Measurements from ENCODE around the gene CRHR1.
"Not testable (repeated sequence)": the region's sequence is repeated elsewhere in the genome, so short reads cannot be mapped to it uniquely, and the experiment has no call there.

The CRHR1 gene

DNA sequence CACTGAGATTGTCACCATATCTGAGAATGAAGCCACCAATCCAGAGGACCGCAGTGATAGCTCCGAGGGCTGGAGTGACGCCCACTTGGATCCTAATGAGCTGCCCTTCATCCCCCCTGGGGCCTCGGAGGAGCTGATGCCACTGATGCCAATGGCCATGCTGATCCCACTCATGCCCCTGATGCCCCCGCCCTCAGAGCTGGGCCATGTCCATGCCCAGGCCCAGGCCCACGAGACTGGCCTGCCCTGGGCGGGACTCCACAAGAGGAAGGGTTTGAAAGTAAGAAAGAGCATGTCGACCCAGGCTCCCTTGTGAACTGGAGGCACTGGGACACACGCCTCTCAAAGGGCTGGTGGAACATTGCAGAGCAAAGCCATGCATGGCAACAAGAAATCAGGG, 62.5 kb downstream of the CRHR1 start:
- no peak for DNase-seq

DNA sequence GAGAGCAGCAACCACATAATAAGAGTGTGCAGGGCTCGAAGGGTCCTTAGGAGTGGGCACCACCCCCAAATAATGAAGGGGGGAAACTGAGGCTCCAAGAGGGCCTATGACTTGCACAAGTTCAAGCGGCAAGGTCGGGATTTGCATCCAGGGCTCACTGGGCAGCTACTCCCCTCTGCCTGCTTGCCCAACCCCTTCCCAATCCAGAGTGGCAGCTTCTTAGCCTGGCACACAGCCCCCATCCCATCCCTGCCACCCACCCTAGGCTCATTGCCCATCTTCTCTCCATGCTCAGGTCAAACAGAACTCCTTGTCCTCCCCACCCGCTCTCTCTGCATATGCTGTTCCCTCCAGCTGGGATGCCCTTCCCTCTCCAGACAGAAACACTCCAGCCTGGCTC, 63.0 kb downstream of the CRHR1 start:
- no peak for DNase-seq

GRCh38 chr17:45847747-45848146, 63.6 kb downstream of the CRHR1 start:
- no peak for DNase-seq

DNA sequence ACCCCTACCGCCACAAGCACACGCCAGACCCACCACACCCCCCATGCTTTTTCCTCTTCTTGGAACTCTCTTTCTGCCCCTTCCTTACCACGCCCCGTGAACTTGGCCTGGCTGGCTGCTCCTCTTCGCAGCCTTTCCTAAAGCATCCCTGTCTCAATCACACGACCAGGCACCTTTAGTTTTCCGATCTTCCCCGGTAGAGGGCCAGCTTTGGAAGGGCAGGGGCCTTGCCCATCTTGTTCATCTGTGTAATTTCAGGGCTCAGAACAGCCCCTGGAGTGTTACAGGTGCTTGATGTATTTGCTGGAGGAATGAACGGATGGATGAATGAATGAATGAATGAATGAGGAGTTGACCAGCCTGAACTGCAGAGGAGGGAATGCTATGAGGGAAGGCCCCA, 64.3 kb downstream of the CRHR1 start:
- no peak for DNase-seq

GRCh38 chr17:45848868-45849535, 64.9 kb downstream of the CRHR1 start:
- peak; percentile 67 to 75 for DNase-seq

GRCh38 chr17:45849536-45849990, 65.4 kb downstream of the CRHR1 start:
- no peak for DNase-seq

- DNase-seq: no peak
These were observed 65.9 kb downstream of the CRHR1 start for GRCh38 chr17:45850011-45850410.

DNA sequence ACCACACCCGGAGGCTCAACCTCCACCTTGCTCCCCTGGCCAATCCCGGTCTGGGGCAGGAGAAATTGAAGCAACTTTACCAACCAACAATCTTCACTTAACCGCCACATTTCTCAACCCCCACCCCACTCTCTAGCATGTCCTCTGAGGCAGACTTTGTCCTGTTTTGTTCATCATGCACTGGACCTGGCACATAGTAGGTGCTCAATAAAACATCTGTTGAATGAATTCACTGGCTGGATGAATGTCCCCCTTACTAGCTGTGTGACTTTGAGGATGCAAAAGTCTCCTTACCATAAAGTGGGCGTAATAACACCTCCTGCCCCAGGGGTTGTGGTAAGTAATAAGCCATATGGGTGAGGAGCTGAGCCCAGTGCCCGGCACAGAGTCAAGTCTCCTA, 66.3 kb downstream of the CRHR1 start:
- no peak for DNase-seq

- no peak for DNase-seq
These were observed 66.9 kb downstream of the CRHR1 start for GRCh38 chr17:45851022-45851421.

DNA sequence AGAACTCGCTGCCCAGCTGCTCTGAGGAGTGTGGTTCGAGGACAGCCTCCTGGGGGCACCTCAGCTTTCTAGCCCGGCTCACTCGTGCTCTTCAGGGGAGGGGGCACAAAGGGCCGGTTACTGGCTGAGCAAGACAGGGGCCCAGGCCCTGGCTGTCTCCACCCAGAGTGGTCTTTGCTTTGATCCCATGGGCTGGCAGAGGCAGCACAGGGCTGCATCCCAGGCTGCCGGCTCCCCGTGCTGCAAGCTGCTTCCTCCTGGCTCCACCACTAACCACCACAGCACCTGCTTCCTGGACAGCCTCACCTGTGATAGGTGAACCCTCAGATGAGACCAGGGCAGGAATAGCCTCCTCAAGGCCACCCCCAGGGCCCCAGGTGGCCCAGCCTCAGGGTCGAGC, 67.3 kb downstream of the CRHR1 start:
- no peak for DNase-seq

DNA sequence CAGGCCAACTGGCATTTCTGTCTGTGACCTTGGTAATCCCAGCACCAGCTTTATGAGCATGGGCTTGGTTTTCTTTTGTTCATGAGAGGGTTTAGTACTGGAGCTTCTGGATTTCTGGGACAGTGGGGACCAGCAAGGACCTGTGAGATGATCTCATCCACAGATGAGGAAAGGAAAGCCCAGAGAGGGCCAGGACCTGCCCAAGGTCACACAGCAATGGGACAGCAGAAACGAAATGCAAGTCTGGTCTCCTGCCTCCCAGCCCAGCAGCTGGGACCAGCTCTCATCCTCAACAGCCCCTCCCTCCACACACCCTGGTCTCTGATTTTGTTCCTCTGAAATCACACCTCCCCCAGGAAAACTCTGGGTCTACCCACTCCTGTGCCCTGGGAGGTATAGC, 67.8 kb downstream of the CRHR1 start:
- DNase-seq: no peak

GRCh38 chr17:45852535-45853297, 68.6 kb downstream of the CRHR1 start:
- peak in 1 of 2 experiments; percentile 53 for DNase-seq

- no peak for DNase-seq
These were observed 70.1 kb downstream of the CRHR1 start for GRCh38 chr17:45854209-45854608.

GRCh38 chr17:45855691-45856336, 71.7 kb downstream of the CRHR1 start:
- no peak for DNase-seq

DNA sequence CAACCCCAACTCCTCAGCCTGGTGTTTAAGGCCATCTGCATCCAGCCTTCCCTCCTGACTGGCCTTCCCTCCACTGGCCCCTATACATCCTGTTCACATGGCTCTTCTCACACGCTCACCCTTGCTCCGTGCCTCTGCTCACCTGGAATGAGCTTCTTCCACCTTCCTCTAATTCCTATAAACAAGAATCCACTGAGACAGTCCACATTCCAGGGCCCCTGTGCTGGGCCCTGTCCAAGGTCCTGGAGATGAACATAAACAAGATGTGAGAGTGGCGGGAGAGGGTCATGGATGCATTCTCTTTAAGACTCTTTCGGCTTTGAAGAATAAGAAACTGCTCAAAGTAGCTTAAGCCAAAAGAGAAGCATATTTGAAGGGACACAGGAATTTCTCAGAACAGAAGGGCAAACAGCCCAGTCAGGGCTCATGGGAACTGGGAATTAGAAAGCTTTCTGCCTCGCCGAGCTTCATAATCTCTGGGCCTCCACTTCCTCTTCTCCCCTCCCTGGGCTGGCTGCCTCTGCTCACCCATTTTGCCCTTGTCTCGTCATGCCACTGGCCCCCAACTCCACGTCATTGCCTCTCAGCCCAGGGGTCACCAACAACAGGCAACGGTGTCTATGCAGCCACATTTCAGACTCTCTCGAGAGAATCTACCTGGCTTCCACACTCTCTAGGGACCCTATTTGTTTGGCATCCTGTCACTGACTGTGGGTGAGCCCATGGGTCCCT, 74.0 kb downstream of the CRHR1 start:
- no peak for DNase-seq

GRCh38 chr17:45861165-45861564, 77.0 kb downstream of the CRHR1 start:
- DNase-seq: peak; percentile 78 to 93

- not testable (repeated sequence) for DNase-seq
These were observed 78.0 kb downstream of the CRHR1 start for GRCh38 chr17:45862127-45862526.

- DNase-seq: no peak
These were observed 79.9 kb downstream of the CRHR1 start for GRCh38 chr17:45863857-45864654.

DNA sequence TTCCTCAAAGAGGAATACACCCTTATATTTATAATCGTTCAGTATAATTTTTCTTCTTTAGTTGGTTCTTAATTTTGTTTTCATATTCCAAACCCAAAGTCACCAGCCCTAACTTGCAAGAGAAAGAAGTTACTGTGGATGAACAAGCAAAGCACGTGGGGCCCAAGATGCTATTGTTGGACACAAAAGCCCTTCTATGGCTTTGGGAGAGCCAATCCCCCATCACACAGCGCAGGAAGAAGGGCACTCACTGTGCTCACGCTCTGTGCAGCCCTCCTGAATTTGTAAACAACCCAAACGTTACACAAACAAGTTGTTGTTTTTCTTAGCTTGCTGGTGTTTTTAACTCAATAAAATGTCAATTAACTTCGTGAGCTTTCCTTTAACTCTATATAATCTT, 83.1 kb downstream of the CRHR1 start:
- DNase-seq: no peak

DNA sequence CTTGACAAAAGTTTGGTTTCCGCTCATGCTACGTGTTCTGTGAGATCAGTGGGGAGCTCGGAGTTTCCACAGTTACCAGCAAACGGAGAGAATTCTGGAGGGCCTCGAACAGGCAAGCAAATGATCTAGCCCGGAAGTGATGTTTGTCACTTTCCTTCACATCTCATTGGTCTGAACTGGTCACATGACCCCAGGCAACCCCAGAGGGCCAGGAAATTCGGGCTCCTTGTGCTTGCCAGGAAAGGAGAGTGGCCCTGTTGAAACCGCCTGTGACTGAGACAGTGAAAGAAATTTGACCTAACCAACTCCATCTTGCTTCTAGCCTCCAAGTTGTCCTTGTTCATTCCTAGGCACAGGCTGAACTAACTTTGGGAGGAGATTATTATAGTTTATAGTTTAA, 83.6 kb downstream of the CRHR1 start:
- no peak for DNase-seq

DNA sequence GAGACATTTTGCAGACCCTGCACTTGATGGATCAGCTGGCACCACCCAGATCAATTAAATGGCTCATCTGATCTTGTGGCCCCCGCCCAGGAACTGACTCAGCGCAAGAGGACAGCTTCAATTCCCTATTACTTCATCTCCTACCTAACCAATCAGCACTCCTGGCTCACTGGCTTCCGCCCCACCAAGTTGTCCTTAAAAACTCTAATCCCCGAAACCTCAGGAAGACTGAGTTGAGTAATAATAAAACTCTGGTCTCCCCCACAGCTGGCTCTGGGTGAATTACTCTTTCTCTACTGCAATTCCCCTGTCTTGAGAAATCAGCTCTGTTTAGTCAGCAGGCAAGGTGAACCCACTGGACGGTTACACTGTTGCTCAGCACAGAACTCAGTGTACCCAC, 84.2 kb downstream of the CRHR1 start:
- no peak for DNase-seq

GRCh38 chr17:45869676-45870341, 85.7 kb downstream of the CRHR1 start:
- no peak for DNase-seq
